Breast epithelium (tissue), 4 donors: Measurements from ENCODE around the gene FANK1. TPM values are rescaled to one million over a fixed set of nuclear protein-coding genes. Genes with fewer than 3 reads are reported as not detected.

Experiments used
- DNase-seq, 2 donors: peaks; one replicate each; pipeline ENCODE4 v3.0.0-alpha.2; 2019; ENCODE audit warnings: low spot score in 2 of 2
- H3K27ac ChIP-seq, 2 donors: fragments of 200-600 bp; sonication (generic) in 1 of 2; one replicate each; pipeline ENCODE4 v1.5.1; 2016 to 2019; ENCODE audit warnings: mild to moderate bottlenecking in 1 of 2
- H3K27me3 ChIP-seq, 2 donors: fragments of 200-600 bp; sonication (generic) in 1 of 2; one replicate each; pipeline versions ENCODE4 v1.5.1 to v1.6.0; 2017 to 2019; ENCODE audit warnings: control low read depth in 1 of 2, mild to moderate bottlenecking in 1 of 2
- H3K36me3 ChIP-seq: fragments of 200-600 bp; one replicate; pipeline ENCODE4 v1.5.1; 2019
- H3K4me1 ChIP-seq, 2 donors: fragments of 200-600 bp; sonication (generic); one replicate each; pipeline ENCODE4 v1.5.1; 2016 to 2019; ENCODE audit warnings: control low read depth in 1 of 2
- H3K4me3 ChIP-seq, 3 donors: fragments of 200-600 bp; sonication (generic); 1 replicate in 2 of 3; 2 replicates in 1 of 3; pipeline ENCODE4 v1.5.1; 2016 to 2019; ENCODE audit warnings: mild to moderate bottlenecking in 3 of 3, moderate library complexity in 2 of 3
- H3K9me3 ChIP-seq, 2 donors: fragments of 200-600 bp; sonication (generic) in 1 of 2; one replicate each; pipeline ENCODE4 v1.5.1; 2016 to 2019; ENCODE audit warnings: control low read depth in 1 of 2
- POLR2A ChIP-seq: fragments of 450-650 bp; IDR thresholded peaks from one replicate; pipeline ENCODE4 v1.6.1; 2016; ENCODE audit warnings: antibody characterized with exemption, mild to moderate bottlenecking, moderate library complexity
- POLR2AphosphoS5 ChIP-seq, 3 donors: sonication (generic); formaldehyde crosslinking; IDR thresholded peaks; one replicate each; pipeline ENCODE4 v1.6.1; 2017; ENCODE audit warnings: antibody characterized with exemption in 3 of 3
- intact Hi-C: fragments of 100-400 bp; cut with DNase I; formaldehyde crosslinking; loops from one replicate; pipeline ENCODE4 v1.15.1; 2023; ENCODE audit warnings: low total_unique reads
- total RNA-seq, 3 donors: library from RNA; depleted of rRNA; stranded (reverse); fragments of >200 nt; gene quantifications; one replicate each; pipeline ENCODE4 v1.1.0, GENCODE V29; 2016
- TF ChIP-seq, protein P1 (sequence below), 3 donors: fragments of 450-650 bp; IDR thresholded peaks; one replicate each; pipeline ENCODE4 v1.5.1; 2016 to 2017; ENCODE audit warnings: antibody characterized with exemption in 3 of 3, mild to moderate bottlenecking in 3 of 3, moderate library complexity in 3 of 3

The FANK1 gene
- total RNA-seq, 3 donors from 2014 or later = 2.6 to 18.1 (median 13.8) TPM

DNA sequence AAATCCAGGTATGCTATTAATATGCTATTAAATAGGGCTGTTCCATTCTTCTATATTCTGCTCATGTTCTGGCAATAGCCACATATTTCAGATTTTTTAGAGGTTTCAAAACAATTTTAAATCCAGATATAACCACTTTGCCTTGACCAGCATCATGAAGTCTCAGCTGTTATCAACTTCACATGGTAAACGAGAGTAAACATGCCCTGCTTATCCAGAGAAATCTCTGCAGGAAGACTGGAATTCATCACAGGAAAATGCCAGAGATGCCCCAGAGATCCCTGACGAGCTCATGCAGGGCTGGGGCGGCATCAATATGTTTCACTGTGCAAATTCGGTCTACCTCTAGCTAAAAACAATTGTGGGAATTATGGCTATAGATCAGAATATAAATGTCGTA is 126.5 kb downstream of the FANK1 start:
- no peak for DNase-seq
- Histone ChIP-seq H3K27ac (no peak overlapping the region), H3K36me3 (no peaks in the 10 kb centered on the region), H3K4me1 (no peaks in the 10 kb centered on the region), H3K27me3 (no peaks in the 10 kb centered on the region), H3K9me3 (peaks cover 0 to 8% of the 10 kb centered on the region in 2 donors), H3K4me3 (no peak overlapping the region)
- intact Hi-C loops = no loop called here
- TF ChIP-seq, protein P1, sequence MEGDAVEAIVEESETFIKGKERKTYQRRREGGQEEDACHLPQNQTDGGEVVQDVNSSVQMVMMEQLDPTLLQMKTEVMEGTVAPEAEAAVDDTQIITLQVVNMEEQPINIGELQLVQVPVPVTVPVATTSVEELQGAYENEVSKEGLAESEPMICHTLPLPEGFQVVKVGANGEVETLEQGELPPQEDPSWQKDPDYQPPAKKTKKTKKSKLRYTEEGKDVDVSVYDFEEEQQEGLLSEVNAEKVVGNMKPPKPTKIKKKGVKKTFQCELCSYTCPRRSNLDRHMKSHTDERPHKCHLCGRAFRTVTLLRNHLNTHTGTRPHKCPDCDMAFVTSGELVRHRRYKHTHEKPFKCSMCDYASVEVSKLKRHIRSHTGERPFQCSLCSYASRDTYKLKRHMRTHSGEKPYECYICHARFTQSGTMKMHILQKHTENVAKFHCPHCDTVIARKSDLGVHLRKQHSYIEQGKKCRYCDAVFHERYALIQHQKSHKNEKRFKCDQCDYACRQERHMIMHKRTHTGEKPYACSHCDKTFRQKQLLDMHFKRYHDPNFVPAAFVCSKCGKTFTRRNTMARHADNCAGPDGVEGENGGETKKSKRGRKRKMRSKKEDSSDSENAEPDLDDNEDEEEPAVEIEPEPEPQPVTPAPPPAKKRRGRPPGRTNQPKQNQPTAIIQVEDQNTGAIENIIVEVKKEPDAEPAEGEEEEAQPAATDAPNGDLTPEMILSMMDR (IDR thresholded peaks at IDR 0.05) = no peak
- TF ChIP-seq POLR2AphosphoS5 (IDR thresholded peaks at IDR 0.05) = no peak

DNA sequence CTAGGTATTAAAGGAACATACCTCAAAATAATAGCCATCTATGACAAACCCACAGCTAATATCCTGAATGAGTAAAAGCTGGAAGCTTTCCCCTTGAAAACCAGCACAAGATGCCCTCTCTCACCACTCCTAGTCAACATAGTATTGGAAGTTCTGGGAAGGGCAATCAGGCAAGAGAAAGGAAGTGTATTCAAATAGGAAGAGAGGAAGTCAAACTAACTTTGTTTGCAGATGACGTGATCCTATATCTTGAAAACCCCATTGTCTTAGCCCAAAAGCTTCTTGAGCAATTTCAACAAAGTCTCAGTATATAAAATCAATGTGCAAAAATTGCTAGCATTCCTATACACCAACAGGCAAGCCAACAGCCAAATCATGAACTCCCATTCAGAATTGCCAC is 131.3 kb downstream of the FANK1 start:
- peaks cover 5 to 22% of the 10 kb centered on the region in 2 donors for H3K9me3 ChIP-seq
- H3K27me3 ChIP-seq = no peaks in the 10 kb centered on the region

DNA sequence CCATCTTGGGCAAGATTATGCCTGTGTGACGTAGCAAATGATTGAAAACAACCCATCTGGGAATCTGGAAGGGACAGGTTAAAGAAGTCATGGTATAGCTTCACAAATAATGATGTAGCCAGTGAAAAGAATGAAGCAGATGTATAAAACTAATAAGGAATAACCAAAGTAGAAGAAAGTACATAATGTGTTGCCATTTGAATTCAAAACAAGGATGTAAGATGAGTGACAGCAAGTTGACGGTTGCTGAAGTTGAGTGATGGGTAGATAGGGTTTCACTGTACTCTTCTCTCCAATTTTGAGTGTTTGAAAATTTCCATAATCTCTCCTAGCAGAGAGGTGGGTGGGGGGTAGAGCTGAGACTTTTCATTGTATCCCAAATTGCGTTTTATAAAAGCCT is 133.6 kb downstream of the FANK1 start:
- H3K36me3 ChIP-seq = no peaks in the 10 kb centered on the region
- DNase-seq = no peak
- H3K4me1 ChIP-seq = no peaks in the 10 kb centered on the region
- intact Hi-C loops = no loop called here
- H3K27me3 ChIP-seq = no peaks in the 10 kb centered on the region
- H3K4me3 ChIP-seq = no peak overlapping the region
- TF ChIP-seq POLR2A (no peak), POLR2AphosphoS5 (IDR thresholded peaks at IDR 0.05) (no peak)
- TF ChIP-seq, protein P1 (IDR thresholded peaks at IDR 0.05) = no peak
- no peak overlapping the region for H3K27ac ChIP-seq
- H3K9me3 ChIP-seq = peaks cover 5 to 35% of the 10 kb centered on the region in 2 donors

More for the DNA sequence above, 131.3 kb downstream of the FANK1 start:
- TF ChIP-seq POLR2AphosphoS5 (IDR thresholded peaks at IDR 0.05) (no peak), POLR2A (no peak)
- TF ChIP-seq, protein P1 (IDR thresholded peaks at IDR 0.05) = no peak
- H3K4me3 ChIP-seq = no peak overlapping the region
- intact Hi-C loops = no loop called here
- no peak for DNase-seq
- H3K27ac ChIP-seq = no peak overlapping the region
- no peaks in the 10 kb centered on the region for H3K4me1 ChIP-seq
- no peaks in the 10 kb centered on the region for H3K36me3 ChIP-seq

DNA sequence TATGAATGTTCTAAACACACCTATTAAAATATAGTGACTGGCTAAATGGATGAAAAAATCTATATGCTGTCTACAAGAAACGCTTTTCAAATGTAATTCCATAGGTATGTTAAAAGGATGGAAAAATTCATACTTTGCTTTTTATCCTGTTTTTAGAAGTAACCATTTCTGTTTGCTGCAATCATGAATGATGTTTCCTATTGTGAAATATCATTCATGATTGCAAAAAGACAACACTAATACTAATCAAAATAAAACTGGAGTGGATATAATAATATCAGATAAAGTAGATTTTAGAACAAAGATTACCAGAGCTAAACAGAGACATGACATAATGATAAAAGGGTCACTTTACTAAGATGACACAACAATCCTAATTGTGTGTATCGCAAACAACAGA is 138.2 kb downstream of the FANK1 start:
- Histone ChIP-seq H3K4me1 (no peaks in the 10 kb centered on the region), H3K27ac (no peak overlapping the region), H3K9me3 (peaks cover 0 to 12% of the 10 kb centered on the region in 2 donors), H3K4me3 (no peak overlapping the region), H3K27me3 (no peaks in the 10 kb centered on the region), H3K36me3 (no peaks in the 10 kb centered on the region)
- no peak for DNase-seq
- TF ChIP-seq, protein P1 (IDR thresholded peaks at IDR 0.05) = no peak
- TF ChIP-seq POLR2A = no peak
- TF ChIP-seq POLR2AphosphoS5 (IDR thresholded peaks at IDR 0.05) = no peak
- intact Hi-C loops = no loop called here

DNA sequence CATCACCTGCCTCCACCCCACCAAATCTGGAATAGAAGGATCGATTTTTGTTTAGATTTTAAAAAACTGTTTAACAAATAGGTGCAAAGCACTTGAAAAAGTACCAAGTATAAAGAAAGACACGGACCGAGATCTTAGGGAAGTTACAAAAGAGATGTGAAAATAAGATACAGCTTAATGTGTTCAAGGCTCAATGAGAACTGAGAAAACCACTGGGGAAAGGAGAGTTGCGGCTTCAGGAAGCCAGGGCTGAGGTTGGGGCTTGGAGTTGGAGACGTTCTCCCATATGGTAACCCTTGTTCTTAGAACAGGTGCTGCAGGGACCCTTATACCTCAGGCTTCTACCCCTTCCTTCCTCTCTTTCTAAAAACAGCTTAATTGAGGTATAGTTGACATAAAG is 140.2 kb downstream of the FANK1 start:
- TF ChIP-seq POLR2A = no peak
- TF ChIP-seq, protein P1 (IDR thresholded peaks at IDR 0.05) = no peak
- no peak for TF ChIP-seq POLR2AphosphoS5 (IDR thresholded peaks at IDR 0.05)
- Histone ChIP-seq H3K27me3 (no peaks in the 10 kb centered on the region), H3K27ac (no peak overlapping the region), H3K36me3 (no peaks in the 10 kb centered on the region), H3K9me3 (peaks cover 0 to 12% of the 10 kb centered on the region in 2 donors), H3K4me1 (no peaks in the 10 kb centered on the region), H3K4me3 (no peak overlapping the region)
- intact Hi-C loops = no loop called here
- no peak for DNase-seq
